ENCODE measurements around the gene PANK1.
"Not testable (repeated sequence)": the region's sequence is repeated elsewhere in the genome, so short reads cannot be mapped to it uniquely, and the experiment has no call there.

Gene PANK1

GRCh38 chr10:89651916-89652573 is 7.0 kb upstream of the PANK1 start:
- DNase-seq, result no peak

GRCh38 chr10:89651205-89651915 is 6.3 kb upstream of the PANK1 start:
- DNase-seq, result no peak

- no peak for DNase-seq
Observed at GRCh38 chr10:89649051-89649450, 4.0 kb upstream of the PANK1 start.

GRCh38 chr10:89648074-89648473 is 3.0 kb upstream of the PANK1 start:
- DNase-seq, result no peak

- DNase-seq, result no peak
Observed at GRCh38 chr10:89646889-89647657, 2.0 kb upstream of the PANK1 start.

- no peak for DNase-seq
Observed at GRCh38 chr10:89645742-89646172, 715 bp upstream of the PANK1 start.

- no peak for DNase-seq
Observed at GRCh38 chr10:89644691-89644966, 413 bp downstream of the PANK1 start.

- DNase-seq, result peak; percentile 98
Observed at GRCh38 chr10:89643812-89644690, 991 bp downstream of the PANK1 start.

- DNase-seq, result no peak
Observed at GRCh38 chr10:89643431-89643811, 1.6 kb downstream of the PANK1 start.

GRCh38 chr10:89642193-89642592 is 2.8 kb downstream of the PANK1 start:
- no peak for DNase-seq

GRCh38 chr10:89640241-89640640 is 4.8 kb downstream of the PANK1 start:
- DNase-seq, result no peak

GRCh38 chr10:89639326-89639725 is 5.7 kb downstream of the PANK1 start:
- no peak for DNase-seq

GRCh38 chr10:89637113-89637512 is 7.9 kb downstream of the PANK1 start:
- no peak for DNase-seq

GRCh38 chr10:89634637-89635036 is 10.4 kb downstream of the PANK1 start:
- no peak for DNase-seq

GRCh38 chr10:89633484-89633883 is 11.6 kb downstream of the PANK1 start:
- peak; percentile 28 for DNase-seq

- no peak for DNase-seq
Observed at GRCh38 chr10:89632824-89633223, 12.2 kb downstream of the PANK1 start.

- no peak for DNase-seq
Observed at GRCh38 chr10:89627830-89628229, 17.2 kb downstream of the PANK1 start.

GRCh38 chr10:89625041-89625765 is 19.8 kb downstream of the PANK1 start:
- no peak for DNase-seq

- DNase-seq, result no peak
Observed at GRCh38 chr10:89624020-89624419, 21.0 kb downstream of the PANK1 start.

GRCh38 chr10:89622151-89622550 is 22.9 kb downstream of the PANK1 start:
- DNase-seq, result no peak

GRCh38 chr10:89621438-89621837 is 23.6 kb downstream of the PANK1 start:
- no peak for DNase-seq

- DNase-seq, result not testable (repeated sequence)
Observed at GRCh38 chr10:89620296-89620695, 24.7 kb downstream of the PANK1 start.

All from NCI-H226 (cell line).